HCT116 (cell line): ENCODE data around the gene KLF6. TPM values are rescaled to one million over a fixed set of nuclear protein-coding genes. Genes with fewer than 3 reads are reported as not detected.

Source experiments
- ATAC-seq: fragments of 200-7000 bp; cut with Tn5 transposase; 2 replicates; pipeline ENCODE4 v1.9.1; 2020; ENCODE audit warnings: mild to moderate bottlenecking, moderate library complexity
- BruUV-seq: library from RNA; stranded (reverse); fragments of 400-500 nt; replicated peaks from 2 replicates; lab custom pipeline; 2021; lab: Mats Ljungman, UMichigan
- CTCF ChIA-PET: fragments of 300-600 bp; sonication (Branson Sonifier 250); formaldehyde crosslinking; loops from one replicate; lab custom pipeline; 2021; ENCODE audit warnings: antibody characterized with exemption; lab: Charles Lee
- POLR2A ChIA-PET: fragments of 300-600, 350-600 bp; sonication (Branson Sonifier 250); formaldehyde crosslinking; loops from one replicate; lab custom pipeline; 2021; ENCODE audit warnings: antibody characterized with exemption; lab: Charles Lee
- RAD21 ChIA-PET, 2 experiments: fragments of 300-600 bp; sonication (Branson Sonifier 250); formaldehyde crosslinking; loops; one replicate each; lab custom pipeline; 2023; ENCODE audit warnings: low total read pairs in 2 of 2; ENCODE audit not compliant: uncharacterized antibody in 2 of 2, unreplicated experiment in 2 of 2, low non-redundant PET in 1 of 2; lab: Charles Lee
- DNase-seq: peaks from one replicate; pipeline ENCODE4 v3.0.0-alpha.2; 2010; ENCODE audit warnings: low read depth, low spot score
- H2AFZ ChIP-seq: fragments of 200-600 bp; shearing (Covaris generic), sonication (generic); 2 replicates; pipeline ENCODE4 v1.6.1; 2017; ENCODE audit warnings: low read depth, mixed run types, mixed read lengths, antibody characterized with exemption, low read length; ENCODE audit not compliant: poor library complexity, severe bottlenecking
- H3K27ac ChIP-seq: 2 replicates; pipeline ENCODE4 v1.5.1; 2012; ENCODE audit warnings: low read depth, low read length
- H3K27me3 ChIP-seq: fragments of 200-600 bp; sonication (generic); 2 replicates; pipeline ENCODE4 v1.6.1; 2016; ENCODE audit warnings: mixed run types, low read length, mixed read lengths; ENCODE audit not compliant: insufficient read depth
- H3K36me3 ChIP-seq, 2 experiments: fragments of 200-500 bp in 1 of 2; fragments of 200-600 bp in 1 of 2; sonication (Bioruptor generic) in 1 of 2; sonication (generic) in 1 of 2; 2 replicates each; pipeline versions ENCODE4 v1.5.1 to v1.6.1; 2014 to 2016; ENCODE audit warnings: low read length in 2 of 2, inconsistent platforms in 1 of 2, mixed read lengths in 1 of 2, mixed run types in 1 of 2; ENCODE audit not compliant: insufficient read depth in 2 of 2, control insufficient read depth in 1 of 2
- H3K4me1 ChIP-seq, 2 experiments: fragments of 200-600 bp in 1 of 2; sonication (generic) in 1 of 2; 2 replicates each; pipeline versions ENCODE4 v1.5.1 to v1.6.1; 2012 to 2017; ENCODE audit warnings: low read length in 2 of 2, inconsistent platforms in 1 of 2, mild to moderate bottlenecking in 1 of 2, mixed read lengths in 1 of 2, mixed run types in 1 of 2, moderate library complexity in 1 of 2; ENCODE audit not compliant: insufficient read depth in 2 of 2, control insufficient read depth in 1 of 2
- H3K4me2 ChIP-seq: fragments of 200-600 bp; sonication (generic); 2 replicates; pipeline ENCODE4 v1.6.1; 2017; ENCODE audit warnings: mixed run types, low read length, mixed read lengths
- H3K4me3 ChIP-seq, 2 experiments: fragments of 200-600 bp in 1 of 2; sonication (generic) in 1 of 2; replicated peaks in 1 of 2; 2 replicates each; pipeline ENCODE4 v1.5.1; 2011 to 2016; ENCODE audit warnings: low read length in 2 of 2, control low read depth in 1 of 2, low read depth in 1 of 2, mild to moderate bottlenecking in 1 of 2, mixed read lengths in 1 of 2, mixed run types in 1 of 2
- H3K79me2 ChIP-seq: fragments of 200-600 bp; sonication (generic); 2 replicates; pipeline ENCODE4 v1.6.1; 2017; ENCODE audit warnings: mild to moderate bottlenecking, mixed run types, low read length, moderate library complexity, mixed read lengths; ENCODE audit not compliant: insufficient read depth
- H3K9ac ChIP-seq: fragments of 200-600 bp; sonication (generic); 2 replicates; pipeline ENCODE4 v1.6.1; 2016; ENCODE audit warnings: low read length, mixed read lengths
- H3K9me2 ChIP-seq: fragments of 200-600 bp; sonication (generic), shearing (Covaris generic); 2 replicates; pipeline ENCODE4 v1.6.1; 2017; ENCODE audit warnings: mixed run types, mild to moderate bottlenecking, moderate library complexity; ENCODE audit not compliant: insufficient read depth
- H3K9me3 ChIP-seq, 2 experiments: fragments of 200-500 bp in 1 of 2; fragments of 200-600 bp in 1 of 2; sonication (Bioruptor generic) in 1 of 2; sonication (generic) in 1 of 2; 2 replicates each; pipeline ENCODE4 v1.6.1; 2014 to 2017; ENCODE audit warnings: low read length in 2 of 2, mixed read lengths in 2 of 2, inconsistent platforms in 1 of 2, low read depth in 1 of 2, mild to moderate bottlenecking in 1 of 2, mixed run types in 1 of 2, moderate library complexity in 1 of 2; ENCODE audit not compliant: control insufficient read depth in 1 of 2, insufficient read depth in 1 of 2
- H4K20me1 ChIP-seq: fragments of 200-600 bp; sonication (generic), shearing (Covaris generic); 2 replicates; pipeline ENCODE4 v1.6.1; 2017; ENCODE audit warnings: mixed run types, mild to moderate bottlenecking, moderate library complexity; ENCODE audit not compliant: insufficient read depth
- CBX3 ChIP-seq: IDR thresholded peaks from 2 replicates; pipeline ENCODE4 v1.6.1; 2012; ENCODE audit warnings: low read depth
- CEBPB ChIP-seq: IDR thresholded peaks from 2 replicates; pipeline ENCODE4 v1.6.1; 2012; ENCODE audit warnings: low read depth
- EGR1 ChIP-seq: IDR thresholded peaks from 2 replicates; pipeline ENCODE4 v1.6.1; 2012; ENCODE audit warnings: low read depth
- ELF1 ChIP-seq: IDR thresholded peaks from 2 replicates; pipeline ENCODE4 v1.6.1; 2012; ENCODE audit warnings: low read depth, borderline replicate concordance
- EZH2 ChIP-seq: fragments of 200-600 bp; sonication (generic); IDR thresholded peaks from 2 replicates; pipeline ENCODE4 v1.6.1; 2017; ENCODE audit warnings: antibody characterized with exemption, mixed run types
- EZH2phosphoT487 ChIP-seq: fragments of 200-600 bp; IDR thresholded peaks from 2 replicates; pipeline ENCODE4 v1.6.1; 2018; ENCODE audit warnings: antibody characterized with exemption, borderline replicate concordance
- FOSL1 ChIP-seq: IDR thresholded peaks from 2 replicates; pipeline ENCODE4 v1.6.1; 2012; ENCODE audit warnings: low read depth
- JUND ChIP-seq: IDR thresholded peaks from 2 replicates; pipeline ENCODE4 v1.6.1; 2012
- POLR2A ChIP-seq: IDR thresholded peaks from 2 replicates; pipeline ENCODE4 v1.7.0; 2011; ENCODE audit warnings: borderline replicate concordance; ENCODE audit not compliant: insufficient read depth, insufficient read length; ENCODE audit errors: extremely low read depth
- SIN3A ChIP-seq: IDR thresholded peaks from 2 replicates; pipeline ENCODE4 v1.6.1; 2012; ENCODE audit warnings: low read depth
- SP1 ChIP-seq: IDR thresholded peaks from 2 replicates; pipeline ENCODE4 v1.6.1; 2012; ENCODE audit warnings: low read depth
- SRF ChIP-seq: IDR thresholded peaks from 2 replicates; pipeline ENCODE4 v1.6.1; 2012; ENCODE audit warnings: low read depth
- TCF7L2 ChIP-seq: IDR thresholded peaks from 2 replicates; pipeline ENCODE4 v1.7.0; 2011; ENCODE audit warnings: borderline replicate concordance, inconsistent platforms; ENCODE audit not compliant: insufficient read depth, insufficient read length; ENCODE audit errors: extremely low read depth
- YY1 ChIP-seq: IDR thresholded peaks from 2 replicates; pipeline ENCODE4 v1.6.1; 2011; ENCODE audit warnings: low read length, low read depth, moderate library complexity, mild to moderate bottlenecking; ENCODE audit not compliant: insufficient replicate concordance; ENCODE audit errors: extremely low read depth
- ZFX ChIP-seq: fragments of 450-650 bp; IDR thresholded peaks from 2 replicates; pipeline ENCODE4 v1.6.1; 2017
- ZNF274 ChIP-seq: fragments of 200-500 bp; sonication (Bioruptor generic); IDR thresholded peaks from 2 replicates; pipeline ENCODE4 v1.6.1; 2014; ENCODE audit warnings: mild to moderate bottlenecking, low read depth, low read length, inconsistent platforms
- intact Hi-C: fragments of 100-400 bp; cut with micrococcal nuclease; formaldehyde crosslinking; loops from 2 replicates; pipeline ENCODE4 v1.10.0; 2022
- total RNA-seq: library from RNA; stranded (reverse); gene quantifications from one replicate; pipeline ENCODE4 v1.2.1, GENCODE V29; 2021; ENCODE audit not compliant: unreplicated experiment
- TF ChIP-seq, protein P1 (sequence below): IDR thresholded peaks from 2 replicates; pipeline ENCODE4 v1.6.1; 2012; ENCODE audit warnings: low read depth
- TF ChIP-seq, protein P2 (sequence below), 3 experiments: fragments of 200-600 bp in 1 of 3; sonication (generic) in 1 of 3; IDR thresholded peaks in 2 of 3; conservative IDR thresholded peaks in 1 of 3; 2 replicates each; pipeline ENCODE4 v1.5.1; 2012 to 2017; ENCODE audit warnings: low read depth in 2 of 3, low read length in 2 of 3, antibody characterized with exemption in 1 of 3, borderline replicate concordance in 1 of 3, control low read depth in 1 of 3, mild to moderate bottlenecking in 1 of 3, mixed read lengths in 1 of 3, mixed run types in 1 of 3, moderate library complexity in 1 of 3; ENCODE audit not compliant: insufficient read depth in 1 of 3
- TF ChIP-seq, protein P3 (sequence below): IDR thresholded peaks from 2 replicates; pipeline ENCODE4 v1.6.1; 2012
- TF ChIP-seq, protein P4 (sequence below): IDR thresholded peaks from 2 replicates; pipeline ENCODE4 v1.6.1; 2012

Gene KLF6
- total RNA-seq, 1 experiment from 2014 or later, result 82.2 TPM

DNA sequence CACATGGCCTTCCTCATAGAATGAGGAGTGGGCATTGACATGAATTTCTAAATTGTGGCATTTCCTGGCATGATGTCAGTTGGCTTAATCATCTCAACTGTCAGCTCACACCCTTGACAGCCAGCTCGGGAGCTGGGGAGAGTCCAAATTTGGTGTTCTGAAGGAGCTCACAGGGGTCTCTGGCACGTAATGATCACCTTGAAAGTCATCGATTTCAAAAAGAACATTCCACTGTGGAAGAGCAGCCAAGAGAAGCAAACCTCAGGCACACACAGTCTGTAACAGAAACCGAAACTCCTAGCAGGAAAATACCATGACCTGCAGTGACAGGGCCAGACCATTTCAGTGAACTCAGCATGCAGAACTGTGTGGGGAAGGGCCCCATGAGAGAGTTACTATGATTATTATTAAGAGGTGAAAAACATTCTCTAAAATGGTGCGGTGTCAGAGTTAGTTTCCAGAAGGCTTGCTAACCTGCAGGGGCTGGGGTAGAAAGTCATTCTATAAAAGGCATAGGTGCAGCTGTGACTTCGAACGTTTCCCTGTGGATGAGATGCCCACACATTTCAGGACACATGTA, 26.4 kb upstream of the KLF6 start:
- Histone ChIP-seq H3K4me3 (peak overlapping the region in 1 of 2 experiments; percentile 37; a peak in 2 of 4 replicates), H3K9ac (peak overlapping the region; percentile 69), H3K9me2 (no peaks in the 10 kb centered on the region), H3K4me2 (peak overlapping the region; percentile 74), H3K27ac (peak overlapping the region; percentile 78), H3K36me3 (no peaks in the 10 kb centered on the region), H3K27me3 (no peaks in the 10 kb centered on the region), H3K4me1 (peaks cover 43 to 68% of the 10 kb centered on the region in 2 experiments), H3K79me2 (no peaks in the 10 kb centered on the region), H2AFZ (peak overlapping the region; percentile 56), H4K20me1 (no peaks in the 10 kb centered on the region), H3K9me3 (no peaks in the 10 kb centered on the region)
- DNase-seq (no peak), ATAC-seq (no peak)
- ChIA-PET RAD21 (no interaction called here), CTCF (no interaction called here), POLR2A (interaction anchor here (1.1 to 8.3 kb wide), 5 partner anchors 26 to 914 kb away, joined by 3 to 83 read pairs (median 5); partner anchors contain the start of gene KLF6)
- no TSS peak for BruUV-seq
- intact Hi-C loops, result no loop called here
- TF ChIP-seq, protein P1, sequence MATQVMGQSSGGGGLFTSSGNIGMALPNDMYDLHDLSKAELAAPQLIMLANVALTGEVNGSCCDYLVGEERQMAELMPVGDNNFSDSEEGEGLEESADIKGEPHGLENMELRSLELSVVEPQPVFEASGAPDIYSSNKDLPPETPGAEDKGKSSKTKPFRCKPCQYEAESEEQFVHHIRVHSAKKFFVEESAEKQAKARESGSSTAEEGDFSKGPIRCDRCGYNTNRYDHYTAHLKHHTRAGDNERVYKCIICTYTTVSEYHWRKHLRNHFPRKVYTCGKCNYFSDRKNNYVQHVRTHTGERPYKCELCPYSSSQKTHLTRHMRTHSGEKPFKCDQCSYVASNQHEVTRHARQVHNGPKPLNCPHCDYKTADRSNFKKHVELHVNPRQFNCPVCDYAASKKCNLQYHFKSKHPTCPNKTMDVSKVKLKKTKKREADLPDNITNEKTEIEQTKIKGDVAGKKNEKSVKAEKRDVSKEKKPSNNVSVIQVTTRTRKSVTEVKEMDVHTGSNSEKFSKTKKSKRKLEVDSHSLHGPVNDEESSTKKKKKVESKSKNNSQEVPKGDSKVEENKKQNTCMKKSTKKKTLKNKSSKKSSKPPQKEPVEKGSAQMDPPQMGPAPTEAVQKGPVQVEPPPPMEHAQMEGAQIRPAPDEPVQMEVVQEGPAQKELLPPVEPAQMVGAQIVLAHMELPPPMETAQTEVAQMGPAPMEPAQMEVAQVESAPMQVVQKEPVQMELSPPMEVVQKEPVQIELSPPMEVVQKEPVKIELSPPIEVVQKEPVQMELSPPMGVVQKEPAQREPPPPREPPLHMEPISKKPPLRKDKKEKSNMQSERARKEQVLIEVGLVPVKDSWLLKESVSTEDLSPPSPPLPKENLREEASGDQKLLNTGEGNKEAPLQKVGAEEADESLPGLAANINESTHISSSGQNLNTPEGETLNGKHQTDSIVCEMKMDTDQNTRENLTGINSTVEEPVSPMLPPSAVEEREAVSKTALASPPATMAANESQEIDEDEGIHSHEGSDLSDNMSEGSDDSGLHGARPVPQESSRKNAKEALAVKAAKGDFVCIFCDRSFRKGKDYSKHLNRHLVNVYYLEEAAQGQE, result no peak
- TF ChIP-seq YY1 (no peak), EGR1 (no peak), SP1 (peak; percentile 46; the same call in 1 of the 2 replicates), CBX3 (no peak), ZFX (no peak), FOSL1 (peak; percentile 3; the same call in 1 of the 2 replicates), ZNF274 (no peak), SRF (no peak; the same call in 1 of the 2 replicates), CEBPB (no peak), EZH2 (no peak), EZH2phosphoT487 (no peak), TCF7L2 (no peak), ELF1 (no peak), SIN3A (peak; percentile 36; the same call in 1 of the 2 replicates), JUND (peak; percentile 22; the same call in 1 of the 2 replicates), POLR2A (no peak)
- TF ChIP-seq, protein P2, sequence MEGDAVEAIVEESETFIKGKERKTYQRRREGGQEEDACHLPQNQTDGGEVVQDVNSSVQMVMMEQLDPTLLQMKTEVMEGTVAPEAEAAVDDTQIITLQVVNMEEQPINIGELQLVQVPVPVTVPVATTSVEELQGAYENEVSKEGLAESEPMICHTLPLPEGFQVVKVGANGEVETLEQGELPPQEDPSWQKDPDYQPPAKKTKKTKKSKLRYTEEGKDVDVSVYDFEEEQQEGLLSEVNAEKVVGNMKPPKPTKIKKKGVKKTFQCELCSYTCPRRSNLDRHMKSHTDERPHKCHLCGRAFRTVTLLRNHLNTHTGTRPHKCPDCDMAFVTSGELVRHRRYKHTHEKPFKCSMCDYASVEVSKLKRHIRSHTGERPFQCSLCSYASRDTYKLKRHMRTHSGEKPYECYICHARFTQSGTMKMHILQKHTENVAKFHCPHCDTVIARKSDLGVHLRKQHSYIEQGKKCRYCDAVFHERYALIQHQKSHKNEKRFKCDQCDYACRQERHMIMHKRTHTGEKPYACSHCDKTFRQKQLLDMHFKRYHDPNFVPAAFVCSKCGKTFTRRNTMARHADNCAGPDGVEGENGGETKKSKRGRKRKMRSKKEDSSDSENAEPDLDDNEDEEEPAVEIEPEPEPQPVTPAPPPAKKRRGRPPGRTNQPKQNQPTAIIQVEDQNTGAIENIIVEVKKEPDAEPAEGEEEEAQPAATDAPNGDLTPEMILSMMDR (IDR thresholded peaks at IDR 0.05 in 2 of 3, conservative IDR thresholded peaks at IDR 0.05 in 1 of 3; ENCODE audit: borderline replicate concordance in 1 of 3, insufficient read depth in 1 of 3, low read depth in 2 of 3, low read length in 2 of 3), result no peak
- TF ChIP-seq, protein P3, sequence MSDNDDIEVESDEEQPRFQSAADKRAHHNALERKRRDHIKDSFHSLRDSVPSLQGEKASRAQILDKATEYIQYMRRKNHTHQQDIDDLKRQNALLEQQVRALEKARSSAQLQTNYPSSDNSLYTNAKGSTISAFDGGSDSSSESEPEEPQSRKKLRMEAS, result no peak; the same call in 1 of the 2 replicates
- TF ChIP-seq, protein P4, sequence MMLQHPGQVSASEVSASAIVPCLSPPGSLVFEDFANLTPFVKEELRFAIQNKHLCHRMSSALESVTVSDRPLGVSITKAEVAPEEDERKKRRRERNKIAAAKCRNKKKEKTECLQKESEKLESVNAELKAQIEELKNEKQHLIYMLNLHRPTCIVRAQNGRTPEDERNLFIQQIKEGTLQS, result no peak
